Astrocyte of the spinal cord (primary cell): Measurements from ENCODE around the gene SMIM28.
A peak's percentile ranks its signal among the peaks of the same experiment; 100 is the strongest.

Experiments used
- DNase-seq: peaks from one replicate; pipeline ENCODE4 v3.0.0; 2011; ENCODE audit warnings: low read depth, low spot score
- H3K4me3 ChIP-seq: 2 replicates; pipeline ENCODE4 v1.5.1; 2011; ENCODE audit warnings: low read depth, mild to moderate bottlenecking, low read length, moderate library complexity
- in situ Hi-C: cut with HindIII; loops from 2 replicates; pipeline ENCODE4 v1.10.0; 2017; ENCODE audit warnings: low sequenced_read_pairs
- TF ChIP-seq, protein P1 (sequence below): IDR thresholded peaks from 2 replicates; pipeline ENCODE4 v1.5.1; 2012; ENCODE audit warnings: low read depth, mild to moderate bottlenecking, low read length, inconsistent platforms

Gene SMIM28

DNA sequence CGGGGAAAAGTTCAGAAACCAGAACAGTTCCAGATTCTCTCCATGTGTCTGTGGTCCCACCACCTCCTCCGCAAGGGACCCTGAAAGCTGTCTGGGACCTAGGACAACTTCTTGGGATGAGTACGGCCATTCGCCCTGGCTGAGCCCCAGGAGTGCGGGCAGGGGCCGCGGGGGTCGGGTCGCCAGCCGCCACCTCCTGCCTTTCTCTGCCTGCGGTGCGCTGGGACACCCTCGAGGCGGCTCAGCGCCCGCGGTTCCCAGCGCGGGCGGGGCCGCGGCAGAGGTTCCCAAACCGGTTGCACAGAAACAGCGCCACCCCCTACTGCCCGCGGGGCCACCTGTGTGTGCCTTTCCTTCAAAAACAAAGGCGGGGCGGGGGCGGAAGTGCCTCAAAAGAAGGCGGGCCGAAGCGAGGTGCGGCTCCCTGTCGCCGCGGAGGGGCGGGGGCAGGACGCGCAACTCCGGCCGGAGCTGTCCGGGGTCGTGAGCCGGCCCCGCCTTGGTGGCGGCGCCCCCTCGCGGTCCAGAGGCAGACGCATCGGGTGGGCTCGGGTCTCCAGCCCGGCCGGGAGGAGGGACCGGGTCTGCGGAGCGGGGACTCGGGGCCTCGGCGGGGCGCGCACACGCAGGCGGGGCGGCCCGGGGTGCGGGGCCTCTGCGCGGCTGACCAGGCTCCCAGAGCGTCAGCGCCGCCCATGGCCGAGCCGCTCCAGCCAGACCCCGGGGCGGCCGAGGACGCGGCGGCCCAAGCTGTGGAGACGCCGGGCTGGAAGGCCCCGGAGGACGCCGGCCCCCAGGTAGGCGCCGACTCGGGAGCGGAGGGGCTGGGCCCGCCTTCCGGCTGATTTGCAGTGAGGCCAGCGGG is 26.3 kb downstream of the SMIM28 start, which contains the start of gene HEBP2:
Gene HEBP2 (plus strand): TSS at position 423 of the 865 bp plus-strand sequence. CDS start 273 bp downstream, at position 696.
- DNase-seq, result peak; percentile 91
- TF ChIP-seq, protein P1, sequence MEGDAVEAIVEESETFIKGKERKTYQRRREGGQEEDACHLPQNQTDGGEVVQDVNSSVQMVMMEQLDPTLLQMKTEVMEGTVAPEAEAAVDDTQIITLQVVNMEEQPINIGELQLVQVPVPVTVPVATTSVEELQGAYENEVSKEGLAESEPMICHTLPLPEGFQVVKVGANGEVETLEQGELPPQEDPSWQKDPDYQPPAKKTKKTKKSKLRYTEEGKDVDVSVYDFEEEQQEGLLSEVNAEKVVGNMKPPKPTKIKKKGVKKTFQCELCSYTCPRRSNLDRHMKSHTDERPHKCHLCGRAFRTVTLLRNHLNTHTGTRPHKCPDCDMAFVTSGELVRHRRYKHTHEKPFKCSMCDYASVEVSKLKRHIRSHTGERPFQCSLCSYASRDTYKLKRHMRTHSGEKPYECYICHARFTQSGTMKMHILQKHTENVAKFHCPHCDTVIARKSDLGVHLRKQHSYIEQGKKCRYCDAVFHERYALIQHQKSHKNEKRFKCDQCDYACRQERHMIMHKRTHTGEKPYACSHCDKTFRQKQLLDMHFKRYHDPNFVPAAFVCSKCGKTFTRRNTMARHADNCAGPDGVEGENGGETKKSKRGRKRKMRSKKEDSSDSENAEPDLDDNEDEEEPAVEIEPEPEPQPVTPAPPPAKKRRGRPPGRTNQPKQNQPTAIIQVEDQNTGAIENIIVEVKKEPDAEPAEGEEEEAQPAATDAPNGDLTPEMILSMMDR, result peak; percentile 57
- in situ Hi-C loops, result no loop called here
- H3K4me3 ChIP-seq, result peak within 1 kb of the TSS; percentile 79

DNA sequence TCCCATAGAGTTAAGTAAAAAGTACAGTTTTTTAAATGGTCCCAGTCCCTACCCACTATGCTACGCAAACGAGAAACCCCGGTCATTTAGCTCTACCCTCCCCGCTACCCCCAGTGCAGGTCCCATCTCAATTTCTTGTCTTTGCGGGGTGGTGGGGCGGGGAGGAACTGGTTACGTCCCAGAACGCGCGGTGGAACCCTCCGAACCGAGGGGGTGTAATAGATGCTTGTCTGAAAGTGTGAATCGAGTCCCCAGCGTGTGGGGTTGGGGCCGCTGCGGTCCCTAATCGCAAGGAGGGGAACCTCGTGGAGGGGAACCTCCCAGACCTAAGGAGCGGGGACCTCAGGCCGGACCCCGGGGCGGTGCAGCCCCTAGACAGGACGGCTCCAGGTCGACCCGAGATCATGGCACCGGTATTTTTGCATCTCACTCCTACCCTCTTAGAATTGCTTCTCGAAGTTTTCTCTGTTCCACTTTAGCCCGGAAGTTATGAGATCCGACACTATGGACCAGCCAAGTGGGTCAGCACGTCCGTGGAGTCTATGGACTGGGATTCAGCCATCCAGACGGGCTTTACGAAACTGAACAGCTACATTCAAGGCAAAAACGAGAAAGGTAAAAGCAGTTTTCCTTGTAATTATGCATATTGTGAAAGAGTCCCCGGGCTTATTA is 27.1 kb downstream of the SMIM28 start:
- TF ChIP-seq, protein P1, result no peak
- in situ Hi-C loops, result no loop called here
- peak; percentile 28 for DNase-seq
- peak overlapping the region; percentile 79 for H3K4me3 ChIP-seq

DNA sequence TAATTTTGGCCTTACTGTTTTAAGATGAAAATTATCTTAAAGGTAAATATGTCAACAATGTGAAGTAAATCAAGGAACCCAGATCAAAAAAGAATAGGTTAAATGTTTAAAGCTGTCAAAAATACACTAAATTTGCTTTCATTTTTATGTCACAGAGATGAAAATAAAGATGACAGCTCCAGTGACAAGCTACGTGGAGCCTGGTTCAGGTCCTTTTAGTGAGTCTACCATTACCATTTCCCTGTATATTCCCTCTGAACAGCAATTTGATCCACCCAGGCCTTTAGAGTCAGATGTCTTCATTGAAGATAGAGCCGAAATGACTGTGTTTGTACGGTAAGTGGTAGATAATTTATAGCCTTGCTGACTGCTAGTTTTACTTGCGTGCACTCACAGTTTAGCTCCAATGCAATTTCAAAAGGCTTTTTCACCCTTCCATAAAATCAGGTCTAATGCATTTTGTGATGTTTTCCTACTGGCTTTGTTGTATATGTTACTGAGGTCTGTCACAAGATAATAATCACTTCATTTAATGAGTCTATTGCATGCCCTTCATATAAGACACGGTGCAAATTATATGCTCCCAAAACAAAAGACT is 28.2 kb downstream of the SMIM28 start:
- in situ Hi-C loops, result no loop called here
- TF ChIP-seq, protein P1, result no peak
- DNase-seq, result no peak
- H3K4me3 ChIP-seq, result no peak overlapping the region

DNA sequence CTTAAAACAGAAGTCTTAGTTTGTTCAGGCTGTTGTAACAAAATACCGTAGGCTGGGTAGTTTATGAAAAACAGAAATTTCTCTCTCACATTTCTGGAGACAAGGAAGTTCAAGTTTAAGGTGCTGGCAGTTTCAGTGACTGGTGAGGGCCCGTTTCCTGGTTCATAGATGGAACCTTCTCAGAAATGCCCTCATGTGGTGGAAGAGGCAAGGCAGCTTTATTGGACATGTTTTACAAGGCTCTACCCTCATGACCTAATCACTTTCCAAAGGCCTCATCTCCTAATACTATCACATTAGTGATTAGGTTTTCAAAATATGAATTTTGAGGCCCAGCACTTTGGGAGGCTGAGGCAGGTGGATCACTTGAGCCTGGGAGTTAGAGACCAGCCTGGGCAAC is 28.7 kb downstream of the SMIM28 start:
- H3K4me3 ChIP-seq, result no peak overlapping the region

DNA sequence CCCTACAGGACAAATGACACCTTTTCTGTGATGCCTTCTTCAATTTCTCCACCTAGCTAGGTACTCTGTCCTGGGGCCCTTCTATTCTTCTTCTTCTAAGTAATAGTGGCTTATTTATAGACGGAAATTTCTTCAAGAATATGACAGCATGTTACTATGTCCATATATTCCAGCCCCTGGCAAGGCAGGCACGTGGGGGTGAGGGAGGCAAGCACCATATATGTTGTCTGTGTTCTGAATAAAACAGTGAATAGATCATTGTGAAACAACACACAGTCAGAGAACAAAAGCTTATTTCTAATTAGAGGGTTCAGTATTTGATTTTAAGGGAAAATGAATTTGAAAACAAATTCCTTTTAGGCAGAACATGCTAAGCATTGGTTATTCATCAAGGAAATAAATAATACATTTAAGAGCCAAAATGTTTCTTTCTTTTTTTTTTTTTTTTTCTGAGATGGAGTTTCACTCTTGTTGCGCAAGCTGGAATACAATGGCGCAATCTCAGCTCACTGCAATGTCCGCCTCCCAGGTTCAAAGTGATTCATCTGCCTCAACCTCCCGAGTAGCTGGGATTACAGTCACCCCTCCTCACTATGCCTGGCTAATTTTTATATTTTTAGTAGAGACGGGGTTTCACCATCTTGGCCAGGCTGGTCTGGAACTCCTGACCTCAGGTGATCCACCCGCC is 32.5 kb downstream of the SMIM28 start:
- no peak overlapping the region for H3K4me3 ChIP-seq
- DNase-seq, result peak; percentile 31
- in situ Hi-C loops, result no loop called here
- TF ChIP-seq, protein P1, result no peak

More for the DNA sequence above, 28.7 kb downstream of the SMIM28 start:
- in situ Hi-C loops, result no loop called here
- DNase-seq, result no peak
- TF ChIP-seq, protein P1, result no peak
